GM12891 (cell line): Measurements from ENCODE around the gene SIAH1.

Experiments
- POLR2A ChIP-seq: IDR thresholded peaks from 2 replicates; pipeline ENCODE4 v1.6.1; 2011; ENCODE audit warnings: low read depth, low read length, control low read depth
- POLR2AphosphoS5 ChIP-seq: IDR thresholded peaks from 2 replicates; pipeline ENCODE4 v1.6.1; 2011; ENCODE audit warnings: low read depth, low read length, control low read depth
- POU2F2 ChIP-seq: IDR thresholded peaks from 2 replicates; pipeline ENCODE4 v1.6.1; 2011; ENCODE audit warnings: low read depth, mild to moderate bottlenecking, control low read depth, low read length, moderate library complexity
- SPI1 ChIP-seq: IDR thresholded peaks from 2 replicates; pipeline ENCODE4 v1.6.1; 2011; ENCODE audit warnings: low read depth, low read length, control low read depth
- TAF1 ChIP-seq: IDR thresholded peaks from 2 replicates; pipeline ENCODE4 v1.6.1; 2011; ENCODE audit warnings: low read depth, low read length, control low read depth

DNA sequence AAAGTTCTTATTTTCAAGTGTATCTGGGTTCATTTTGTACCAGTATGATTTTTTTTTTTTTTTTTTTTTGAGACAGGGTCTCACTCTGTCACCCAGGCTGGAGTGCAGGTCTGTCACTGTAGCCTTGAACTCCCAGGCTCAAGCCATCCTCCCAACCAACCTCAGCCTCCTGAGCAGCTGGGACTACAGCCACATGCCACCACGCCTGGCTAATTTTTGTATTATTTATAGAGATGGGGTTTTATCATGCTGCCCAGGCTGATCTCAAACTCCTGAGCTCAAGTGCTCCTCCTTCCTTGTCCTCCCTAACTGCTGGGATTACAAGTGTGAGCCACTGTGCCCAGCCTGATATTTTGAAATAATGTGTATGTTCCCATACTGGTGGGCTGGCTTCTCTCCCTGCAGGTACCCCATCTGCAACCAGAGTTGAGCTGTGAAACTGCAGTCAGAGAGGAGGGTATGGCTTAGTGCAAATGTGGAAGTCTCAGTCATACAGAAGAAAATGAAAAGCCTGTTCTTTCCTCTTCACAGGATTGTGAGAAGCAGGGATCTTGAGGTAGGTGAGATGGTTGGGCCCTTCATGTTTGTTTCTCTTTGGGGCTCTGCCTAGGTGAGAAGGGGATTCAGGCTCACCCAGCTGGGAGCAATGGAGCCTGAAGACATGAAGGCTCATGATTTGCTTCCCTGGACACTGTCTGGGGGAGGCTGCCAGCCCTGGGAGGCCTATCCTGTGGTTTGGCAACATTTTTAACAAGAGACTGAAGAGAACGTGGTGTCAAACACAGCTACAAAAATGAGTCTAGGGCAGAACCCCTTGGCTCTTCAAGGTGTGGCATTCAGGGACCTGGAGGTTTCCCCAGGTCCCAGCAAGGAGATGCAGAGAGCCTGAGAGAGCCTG lies 41.3 kb upstream of the SIAH1 start:
- TF ChIP-seq POLR2A (no peak), POLR2AphosphoS5 (no peak), TAF1 (no peak), POU2F2 (no peak), SPI1 (no peak)
